ENCODE data around the gene ZNF579.

GRCh38 chr19:55588738-55589137 is 8.1 kb upstream of the ZNF579 start:
- TF ChIP-seq, protein P1, sequence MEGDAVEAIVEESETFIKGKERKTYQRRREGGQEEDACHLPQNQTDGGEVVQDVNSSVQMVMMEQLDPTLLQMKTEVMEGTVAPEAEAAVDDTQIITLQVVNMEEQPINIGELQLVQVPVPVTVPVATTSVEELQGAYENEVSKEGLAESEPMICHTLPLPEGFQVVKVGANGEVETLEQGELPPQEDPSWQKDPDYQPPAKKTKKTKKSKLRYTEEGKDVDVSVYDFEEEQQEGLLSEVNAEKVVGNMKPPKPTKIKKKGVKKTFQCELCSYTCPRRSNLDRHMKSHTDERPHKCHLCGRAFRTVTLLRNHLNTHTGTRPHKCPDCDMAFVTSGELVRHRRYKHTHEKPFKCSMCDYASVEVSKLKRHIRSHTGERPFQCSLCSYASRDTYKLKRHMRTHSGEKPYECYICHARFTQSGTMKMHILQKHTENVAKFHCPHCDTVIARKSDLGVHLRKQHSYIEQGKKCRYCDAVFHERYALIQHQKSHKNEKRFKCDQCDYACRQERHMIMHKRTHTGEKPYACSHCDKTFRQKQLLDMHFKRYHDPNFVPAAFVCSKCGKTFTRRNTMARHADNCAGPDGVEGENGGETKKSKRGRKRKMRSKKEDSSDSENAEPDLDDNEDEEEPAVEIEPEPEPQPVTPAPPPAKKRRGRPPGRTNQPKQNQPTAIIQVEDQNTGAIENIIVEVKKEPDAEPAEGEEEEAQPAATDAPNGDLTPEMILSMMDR (IDR thresholded peaks at IDR 0.05) = no peak
- TF ChIP-seq EP300 (IDR thresholded peaks at IDR 0.05) (no peak), POLR2AphosphoS5 (IDR thresholded peaks at IDR 0.05) (no peak), POLR2A (IDR thresholded peaks at IDR 0.05) (no peak)

Measured in upper lobe of left lung (tissue), 4 donors.